KOPT-K1 (cell line): ENCODE data around the gene CAMK2A.

Source experiments
- H3K27ac ChIP-seq: fragments of 200-600 bp; sonication (generic); 2 replicates; pipeline ENCODE4 v1.5.1; 2016; ENCODE audit warnings: antibody characterized with exemption, mild to moderate bottlenecking, low read depth, low read length; ENCODE audit not compliant: poor library complexity, severe bottlenecking
- H3K36me3 ChIP-seq: fragments of 200-600 bp; sonication (generic); 2 replicates; pipeline ENCODE4 v1.5.1; 2017; ENCODE audit warnings: antibody characterized with exemption, mild to moderate bottlenecking, low read length, moderate library complexity; ENCODE audit not compliant: insufficient read depth
- H3K9me3 ChIP-seq: fragments of 200-600 bp; sonication (generic); 2 replicates; pipeline ENCODE4 v1.5.1; 2017; ENCODE audit warnings: antibody characterized with exemption, low read length, mild to moderate bottlenecking; ENCODE audit not compliant: insufficient read depth, poor library complexity, severe bottlenecking

CAMK2A gene

GRCh38 chr5:150197476-150197875 is 92.1 kb downstream of the CAMK2A start:
- H3K36me3 ChIP-seq = no peaks in the 10 kb centered on the region
- H3K9me3 ChIP-seq = no peaks in the 10 kb centered on the region
- no peak overlapping the region for H3K27ac ChIP-seq

- H3K27ac ChIP-seq = no peak overlapping the region
- H3K36me3 ChIP-seq = no peaks in the 10 kb centered on the region
- no peaks in the 10 kb centered on the region for H3K9me3 ChIP-seq
Measured at GRCh38 chr5:150196986-150197385, 92.6 kb downstream of the CAMK2A start.

GRCh38 chr5:150196514-150196913 is 93.1 kb downstream of the CAMK2A start:
- H3K27ac ChIP-seq = no peak overlapping the region
- H3K9me3 ChIP-seq = no peaks in the 10 kb centered on the region
- H3K36me3 ChIP-seq = no peaks in the 10 kb centered on the region

DNA sequence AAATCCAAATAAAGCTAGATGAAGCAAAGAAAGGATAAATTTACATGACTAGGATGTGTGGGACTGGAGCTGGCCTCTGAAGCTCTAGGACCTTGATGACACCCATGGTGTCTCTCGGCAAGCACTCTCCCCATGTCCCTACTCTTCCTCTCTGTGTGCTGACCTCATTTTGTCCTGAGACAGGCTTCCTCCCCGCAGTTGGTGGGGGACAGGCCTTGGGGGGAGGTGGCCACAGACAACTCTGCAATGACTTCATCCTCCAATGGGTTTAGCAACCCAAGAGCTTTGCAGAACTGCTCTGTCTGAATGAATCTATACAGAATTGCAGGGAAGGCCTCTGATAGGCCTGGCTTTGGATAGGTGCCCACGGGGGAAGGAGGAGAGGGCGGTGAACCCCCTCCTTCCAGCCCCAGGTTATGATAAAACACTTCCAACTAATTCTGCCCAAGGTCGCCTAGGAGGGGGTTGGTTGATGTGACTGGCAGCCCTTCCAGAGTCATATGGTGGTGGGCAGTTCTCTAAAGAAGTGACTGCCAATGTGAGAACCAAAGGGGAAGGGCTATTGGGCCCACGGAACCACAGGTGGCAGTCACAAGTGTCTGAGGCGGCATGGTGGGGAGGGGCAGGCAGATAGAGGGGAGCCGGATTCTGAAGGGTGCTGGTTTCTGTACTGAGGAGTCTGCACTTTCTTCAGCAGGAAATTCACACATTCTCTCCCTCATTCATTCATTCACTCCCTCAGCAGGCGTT is 93.7 kb downstream of the CAMK2A start:
- Histone ChIP-seq H3K27ac (no peak overlapping the region), H3K9me3 (no peaks in the 10 kb centered on the region)

GRCh38 chr5:150192462-150192861 is 97.1 kb downstream of the CAMK2A start:
- no peaks in the 10 kb centered on the region for H3K36me3 ChIP-seq
- H3K27ac ChIP-seq = no peak overlapping the region
- no peaks in the 10 kb centered on the region for H3K9me3 ChIP-seq

More for the DNA sequence above, 93.7 kb downstream of the CAMK2A start:
- H3K36me3 ChIP-seq = no peaks in the 10 kb centered on the region

- H3K27ac ChIP-seq = no peak overlapping the region
- no peaks in the 10 kb centered on the region for H3K36me3 ChIP-seq
- no peaks in the 10 kb centered on the region for H3K9me3 ChIP-seq
Measured at GRCh38 chr5:150190987-150191386, 98.6 kb downstream of the CAMK2A start.

DNA sequence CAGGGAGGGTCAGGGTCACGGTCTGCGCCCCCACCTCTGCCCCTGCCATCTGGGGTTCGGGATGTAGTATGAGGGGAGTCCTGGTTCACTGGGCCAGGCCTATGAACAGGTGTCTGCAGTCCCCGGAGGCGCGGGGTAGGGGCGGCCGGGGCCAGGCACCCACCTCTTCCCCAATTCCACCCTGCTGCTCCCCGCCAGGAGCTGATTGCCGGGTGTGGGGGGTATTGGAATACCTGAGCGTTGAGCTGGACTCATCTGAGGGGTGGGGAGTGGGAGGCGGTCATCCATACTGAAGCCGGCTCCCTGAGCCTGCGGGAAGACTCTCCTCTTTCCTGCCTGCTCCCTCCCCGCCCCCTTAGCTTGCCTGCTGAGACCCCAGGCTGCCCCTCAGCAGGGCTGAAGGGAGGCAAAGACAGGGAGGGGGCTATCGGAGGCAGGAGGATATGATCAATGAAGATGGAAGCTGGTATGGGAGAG is 99.0 kb downstream of the CAMK2A start:
- Histone ChIP-seq H3K9me3 (no peaks in the 10 kb centered on the region), H3K36me3 (no peaks in the 10 kb centered on the region), H3K27ac (no peak overlapping the region)

GRCh38 chr5:150189728-150190502 is 99.7 kb downstream of the CAMK2A start, which contains the start of gene SLC6A7:
SLC6A7 (plus strand) TSS chr5:150190062; CDS start chr5:150190328, 266 bp downstream.
- H3K27ac ChIP-seq = no peak within 1 kb of the TSS
- H3K9me3 ChIP-seq = no peaks in the 10 kb centered on the region
- H3K36me3 ChIP-seq = no peaks in the 10 kb centered on the region

GRCh38 chr5:150189326-150189725 is 100.2 kb downstream of the CAMK2A start:
- Histone ChIP-seq H3K27ac (no peak overlapping the region), H3K36me3 (no peaks in the 10 kb centered on the region), H3K9me3 (no peaks in the 10 kb centered on the region)

DNA sequence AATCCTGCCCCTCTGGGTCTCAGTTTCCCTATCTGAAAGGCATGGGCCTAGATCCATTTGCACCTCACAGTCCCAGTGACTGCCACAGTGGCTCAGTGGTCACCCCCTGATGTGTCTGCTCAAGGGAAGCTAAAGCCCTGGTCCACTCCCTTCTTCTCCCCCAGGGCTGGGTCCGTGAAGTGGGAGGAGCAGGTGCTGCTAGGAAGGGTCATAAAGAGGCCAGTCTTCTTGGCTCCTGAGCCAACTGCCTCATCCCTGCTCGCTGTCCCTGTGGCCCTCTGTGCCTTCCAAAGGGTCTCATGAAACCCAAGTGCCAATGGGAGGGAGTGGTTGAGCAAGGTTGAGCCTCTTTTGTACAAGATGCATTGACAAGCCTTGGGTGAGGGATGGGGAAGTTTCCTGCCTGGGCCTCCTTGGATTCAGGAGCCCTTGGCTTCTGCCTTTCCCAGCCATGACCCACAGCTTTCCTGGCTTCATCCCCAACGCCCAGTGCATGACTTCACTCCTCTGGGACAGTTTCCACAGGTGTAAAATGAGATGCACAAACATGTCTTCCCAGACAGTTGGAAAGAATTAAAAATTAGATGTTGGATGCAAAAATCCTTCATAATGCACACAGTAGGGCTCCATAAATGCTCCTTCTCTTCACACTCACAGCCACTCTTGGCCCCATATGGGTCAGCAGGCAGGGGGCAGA is 101.3 kb downstream of the CAMK2A start:
- no peaks in the 10 kb centered on the region for H3K9me3 ChIP-seq
- no peak overlapping the region for H3K27ac ChIP-seq
- no peaks in the 10 kb centered on the region for H3K36me3 ChIP-seq

DNA sequence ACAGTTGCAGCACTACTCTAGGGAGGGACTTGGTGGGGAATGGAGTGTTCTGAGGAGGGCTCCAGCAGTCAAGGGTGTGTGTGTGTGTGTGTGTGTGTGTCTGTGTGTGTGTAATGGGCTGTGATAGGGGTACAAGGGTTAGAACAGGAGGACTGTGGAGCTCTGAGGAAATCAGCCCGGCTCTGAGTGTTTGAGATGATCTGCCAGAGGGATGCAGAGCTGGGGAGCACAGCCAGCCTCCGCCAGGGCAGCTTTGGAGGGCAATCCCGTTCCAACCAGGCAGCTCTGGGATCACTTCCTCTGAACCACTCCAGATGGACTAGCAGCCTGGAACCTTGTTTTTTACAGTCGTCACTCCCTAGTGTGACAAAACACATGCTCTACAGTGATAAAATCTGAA is 102.7 kb downstream of the CAMK2A start:
- H3K36me3 ChIP-seq = no peaks in the 10 kb centered on the region
- no peaks in the 10 kb centered on the region for H3K9me3 ChIP-seq
- no peak overlapping the region for H3K27ac ChIP-seq

DNA sequence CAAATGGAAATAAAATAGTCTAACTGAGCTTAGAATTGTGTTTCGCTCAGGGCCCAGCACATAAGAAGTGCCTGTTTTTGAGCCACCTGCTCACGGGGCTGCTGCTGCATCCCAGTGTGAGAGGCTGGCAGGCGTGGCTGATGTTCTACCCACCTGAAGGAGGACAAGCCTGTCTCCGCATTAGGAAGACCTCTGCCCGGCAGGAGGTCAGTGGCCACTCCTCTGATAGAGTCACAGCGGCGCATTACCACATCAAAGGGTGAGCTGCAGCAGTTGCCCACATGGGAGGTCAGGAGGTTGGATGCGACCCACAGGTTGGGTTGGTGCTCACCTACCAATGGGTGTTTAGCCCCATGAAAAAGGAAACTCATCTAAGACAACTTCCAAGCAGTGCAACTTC is 103.4 kb downstream of the CAMK2A start:
- H3K27ac ChIP-seq = no peak overlapping the region
- H3K9me3 ChIP-seq = no peaks in the 10 kb centered on the region
- no peaks in the 10 kb centered on the region for H3K36me3 ChIP-seq

DNA sequence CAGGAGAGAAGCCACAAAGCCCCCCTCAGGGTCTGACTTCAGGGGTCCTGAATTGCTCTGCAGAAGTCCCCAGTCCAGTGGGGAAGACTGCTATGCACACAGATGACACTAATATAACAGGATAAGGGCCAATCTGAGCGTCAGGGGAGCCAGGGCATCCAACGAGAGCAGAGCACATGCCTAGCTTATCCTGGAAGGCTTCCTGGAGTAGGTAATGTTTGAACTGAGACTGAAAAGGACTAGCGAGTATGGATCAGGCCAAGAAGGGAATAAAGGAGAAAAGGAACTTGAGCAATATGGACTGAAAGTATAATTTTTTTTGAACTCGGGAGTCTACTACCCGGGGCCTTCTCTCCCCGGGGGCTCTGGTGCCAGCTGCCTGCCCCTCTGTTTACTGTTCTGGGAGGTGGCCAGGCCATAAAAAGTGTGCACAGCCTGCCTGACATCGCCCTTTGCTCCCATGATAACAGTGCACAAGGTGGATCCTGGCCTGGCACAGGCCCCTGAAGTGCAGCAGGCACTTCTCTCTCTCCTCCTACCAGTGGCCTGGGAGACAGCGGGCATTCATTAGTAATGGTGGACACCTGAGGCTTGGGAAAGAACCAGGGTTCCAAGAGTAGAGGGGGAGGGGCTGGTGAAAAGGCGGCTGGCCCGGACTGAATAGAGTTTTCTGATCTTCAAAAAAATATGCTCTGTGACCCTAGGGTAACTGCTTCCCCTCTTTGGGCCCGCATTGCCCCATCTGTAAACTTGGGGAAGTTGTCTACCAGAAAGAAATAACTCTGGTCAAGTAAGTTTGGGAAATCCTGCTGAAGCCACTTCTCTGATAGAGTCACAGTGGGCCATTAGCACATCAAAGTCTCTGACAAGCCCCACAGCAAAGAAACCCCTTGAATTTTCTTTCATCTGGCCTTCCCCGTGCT is 104.3 kb downstream of the CAMK2A start:
- Histone ChIP-seq H3K27ac (no peak overlapping the region), H3K36me3 (no peaks in the 10 kb centered on the region), H3K9me3 (no peaks in the 10 kb centered on the region)

DNA sequence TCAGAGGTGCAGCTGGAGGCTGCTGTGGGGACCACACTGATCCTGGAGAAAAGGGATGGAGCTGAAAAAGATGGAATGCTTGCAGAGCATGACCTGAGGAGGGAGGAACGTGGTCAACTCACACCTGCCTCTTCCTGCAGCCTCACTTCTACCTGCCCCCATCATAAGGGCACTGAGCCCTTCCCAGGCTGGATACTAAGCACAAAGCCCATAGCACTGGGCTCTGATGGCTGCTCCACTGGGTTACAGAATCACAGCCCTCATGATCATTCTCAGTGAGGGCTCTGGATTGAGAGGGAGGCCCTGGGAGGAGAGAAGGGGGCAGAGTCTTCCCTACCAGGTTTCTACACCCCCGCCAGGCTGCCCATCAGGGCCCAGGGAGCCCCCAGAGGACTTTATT is 105.6 kb downstream of the CAMK2A start:
- H3K36me3 ChIP-seq = no peaks in the 10 kb centered on the region
- no peaks in the 10 kb centered on the region for H3K9me3 ChIP-seq
- no peak overlapping the region for H3K27ac ChIP-seq
